HG03175 (cell line): ENCODE results near the gene RAI14.
"Not testable (repeated sequence)": the region's sequence is repeated elsewhere in the genome, so short reads cannot be mapped to it uniquely, and the experiment has no call there.

ENCODE experiments used
- ATAC-seq: cut with Tn5 transposase; IDR thresholded peaks from one replicate; pipeline ENCODE4 v1.9.1; 2021; ENCODE audit warnings: mild to moderate bottlenecking, moderate library complexity; ENCODE audit not compliant: unreplicated experiment

RAI14 gene

DNA sequence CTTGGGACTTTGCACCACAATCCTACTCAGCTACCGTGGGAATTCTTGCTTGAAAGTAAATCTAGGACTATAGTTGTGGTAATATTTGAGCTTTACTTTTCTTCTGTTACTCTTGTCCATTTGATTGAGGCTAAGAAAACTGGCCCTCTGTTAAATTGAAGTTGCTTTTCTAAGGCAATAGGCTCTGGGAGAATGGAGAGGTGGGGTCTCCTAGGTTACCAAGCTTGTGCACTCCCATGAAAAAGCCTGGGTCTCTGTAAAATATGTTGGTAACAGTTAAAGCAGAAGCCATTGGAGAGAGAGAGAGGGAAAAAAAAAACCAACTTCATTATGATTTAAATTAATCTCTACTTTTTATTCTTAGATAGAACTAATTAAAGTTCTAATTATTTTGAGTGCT lies 68.6 kb downstream of the RAI14 start:
- no peak for ATAC-seq

DNA sequence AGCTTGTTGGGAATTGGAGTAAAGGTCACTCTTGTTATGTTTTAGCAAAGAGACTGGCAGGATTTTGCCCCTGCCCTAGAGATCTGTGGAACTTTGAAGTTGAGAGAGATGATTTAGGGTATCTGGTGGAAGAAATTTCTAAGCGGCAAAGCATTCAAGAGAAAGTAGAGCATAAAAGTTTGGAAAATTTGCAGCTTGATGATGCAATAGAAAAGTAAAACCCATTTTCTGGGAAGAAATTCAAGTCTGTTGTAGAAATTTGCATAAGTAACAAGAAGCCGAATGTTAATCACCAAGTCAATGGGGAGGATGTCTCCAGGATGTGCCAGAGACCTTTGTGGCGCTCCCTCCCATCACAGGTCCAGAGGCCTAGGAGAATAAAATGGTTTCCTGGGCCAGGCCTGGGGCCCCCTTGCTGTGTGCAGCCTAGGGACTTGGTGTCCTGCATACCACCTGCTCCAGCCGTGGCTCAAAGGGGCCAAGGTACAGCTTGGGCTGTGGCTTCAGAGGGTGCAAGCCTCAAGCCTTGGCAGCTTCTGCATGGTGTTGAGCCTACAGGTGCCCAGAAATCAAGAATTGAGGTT lies 71.1 kb downstream of the RAI14 start:
- not testable (repeated sequence) for ATAC-seq

DNA sequence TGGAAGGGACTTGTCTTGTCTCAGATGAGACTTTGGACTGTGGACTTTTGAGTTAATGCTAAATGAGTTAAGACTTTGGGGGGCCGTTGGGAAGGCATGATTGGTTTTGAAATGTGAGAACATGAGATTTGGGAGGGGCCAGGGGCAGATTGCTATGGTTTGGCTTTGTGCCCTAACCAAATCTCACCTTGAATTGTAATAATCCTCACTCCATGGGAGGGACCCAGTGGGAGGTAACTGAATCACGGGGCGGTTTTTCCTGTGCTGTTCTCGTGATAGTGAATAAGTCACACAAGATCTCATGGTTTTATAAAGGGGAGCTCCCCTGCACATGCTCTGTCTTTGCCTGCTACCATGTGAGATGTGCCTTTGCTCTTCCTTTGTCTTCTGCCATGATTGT lies 72.1 kb downstream of the RAI14 start:
- ATAC-seq: no peak

GRCh38 chr5:34731435-34732232 lies 75.5 kb downstream of the RAI14 start:
- no peak for ATAC-seq

GRCh38 chr5:34734326-34734725 lies 78.2 kb downstream of the RAI14 start:
- ATAC-seq: no peak

DNA sequence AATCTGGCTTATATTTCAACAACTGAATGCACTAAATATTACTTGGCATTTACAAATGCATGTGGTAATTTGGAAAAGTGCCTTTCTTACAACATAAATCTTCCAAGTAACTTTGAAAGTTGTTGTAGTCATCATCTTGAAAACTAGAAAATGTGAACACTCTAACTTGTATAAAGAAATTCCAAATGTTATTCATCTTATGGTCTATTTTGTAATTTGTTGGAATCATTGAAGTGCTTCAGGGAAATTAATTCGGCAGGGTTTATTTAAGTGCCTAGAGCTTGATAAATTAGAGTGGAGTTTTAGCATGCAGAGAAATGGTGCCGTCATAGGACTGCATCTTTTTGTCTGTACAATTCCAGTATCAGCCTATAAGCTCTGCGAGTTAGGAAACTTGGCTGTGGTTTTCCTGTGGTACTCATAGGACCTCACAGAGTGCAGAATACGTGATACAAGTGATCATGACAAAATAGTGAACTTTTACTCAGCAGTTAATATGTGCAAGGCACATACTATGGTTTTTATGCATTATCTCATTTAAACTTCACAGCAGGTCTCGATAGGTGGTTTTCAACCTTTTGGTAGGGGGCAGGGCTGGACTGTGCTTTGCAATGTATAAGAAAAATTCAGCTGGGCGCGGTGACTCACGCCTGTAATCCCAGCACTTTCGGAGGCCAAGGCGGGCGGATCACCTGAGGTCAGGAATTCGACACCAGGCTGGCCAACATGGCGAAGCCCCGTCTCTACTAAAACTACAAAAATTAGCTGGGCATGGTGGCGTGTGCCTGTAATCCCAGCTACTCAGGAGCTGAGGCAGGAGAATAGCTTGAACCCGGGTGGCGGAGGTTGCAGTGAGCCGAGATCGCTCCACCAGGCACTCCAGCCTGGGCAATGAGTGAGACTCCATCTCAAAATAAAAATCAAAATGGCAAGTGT lies 79.6 kb downstream of the RAI14 start:
- no peak for ATAC-seq

DNA sequence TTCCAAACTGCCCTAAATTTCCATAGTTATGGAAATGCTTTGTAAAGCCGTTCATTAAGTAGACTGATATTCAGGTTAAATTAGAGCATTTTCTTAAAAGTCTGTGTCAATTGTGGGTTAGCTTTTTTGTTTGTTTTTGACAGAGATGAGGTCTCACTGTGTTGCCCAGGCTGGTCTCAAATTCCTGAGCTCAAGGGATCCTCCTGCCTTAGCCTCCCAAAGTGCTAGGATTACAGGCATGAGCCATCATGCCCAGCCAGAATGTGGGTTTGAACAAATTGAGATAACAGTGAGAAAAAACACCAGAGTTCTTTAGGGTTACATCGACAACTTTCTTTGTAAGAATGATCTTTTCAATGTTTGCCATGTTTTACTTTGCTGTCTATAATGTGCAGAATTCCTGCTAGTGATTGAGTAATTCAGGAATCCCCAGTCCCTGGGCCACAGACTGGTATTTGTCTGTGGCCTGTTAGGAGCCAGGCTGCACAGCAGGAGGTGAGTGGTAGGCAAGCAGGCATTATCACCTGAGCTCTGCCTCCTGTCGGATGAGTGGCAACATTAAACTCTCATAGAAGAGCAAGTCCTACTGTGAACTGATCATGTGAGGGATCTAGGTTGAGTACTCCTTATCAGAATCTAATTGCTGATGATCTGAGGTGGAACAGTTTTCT lies 80.5 kb downstream of the RAI14 start:
- no peak for ATAC-seq

DNA sequence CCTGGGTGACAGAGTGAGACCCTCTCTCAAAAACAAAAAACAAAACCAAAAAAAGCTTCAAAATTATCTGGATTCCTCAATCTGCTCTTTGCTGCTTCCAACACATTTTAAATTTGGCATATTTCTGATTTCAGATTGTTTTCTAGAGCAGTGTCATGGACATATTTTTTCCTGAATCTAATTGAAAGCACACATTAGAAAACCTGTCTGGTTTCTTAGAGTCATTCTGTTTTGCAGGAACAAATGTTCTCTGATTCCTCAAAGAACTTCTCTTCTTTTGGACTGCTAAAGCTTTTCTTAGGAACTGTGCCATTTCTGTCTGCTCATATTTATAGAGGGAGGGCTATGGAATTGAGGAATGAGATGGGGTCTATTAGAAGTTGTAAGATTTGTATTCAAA lies 81.6 kb downstream of the RAI14 start:
- ATAC-seq: no peak

- ATAC-seq: no peak
These were observed 82.3 kb downstream of the RAI14 start for GRCh38 chr5:34738381-34738780.

GRCh38 chr5:34740389-34740806 lies 84.3 kb downstream of the RAI14 start:
- ATAC-seq: no peak

DNA sequence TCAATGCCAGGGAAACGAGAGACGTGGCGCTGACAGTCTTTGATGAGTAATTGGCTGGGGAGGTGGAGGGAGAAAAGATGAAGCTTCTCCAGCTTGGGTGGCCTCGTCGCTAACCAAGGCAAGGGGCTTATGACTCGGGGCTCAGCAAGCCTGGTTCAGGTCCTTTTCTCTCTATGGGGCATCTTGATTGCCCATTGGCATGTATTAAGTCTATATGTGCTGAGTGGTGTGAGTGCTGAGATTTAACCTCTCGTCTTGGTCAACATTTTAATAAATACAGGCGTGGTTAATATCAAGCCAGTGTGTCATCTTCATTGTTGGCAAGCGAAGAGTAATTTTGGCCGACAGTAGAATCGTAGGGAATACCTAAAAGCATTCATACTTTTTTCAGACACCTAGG lies 85.9 kb downstream of the RAI14 start:
- ATAC-seq: no peak

DNA sequence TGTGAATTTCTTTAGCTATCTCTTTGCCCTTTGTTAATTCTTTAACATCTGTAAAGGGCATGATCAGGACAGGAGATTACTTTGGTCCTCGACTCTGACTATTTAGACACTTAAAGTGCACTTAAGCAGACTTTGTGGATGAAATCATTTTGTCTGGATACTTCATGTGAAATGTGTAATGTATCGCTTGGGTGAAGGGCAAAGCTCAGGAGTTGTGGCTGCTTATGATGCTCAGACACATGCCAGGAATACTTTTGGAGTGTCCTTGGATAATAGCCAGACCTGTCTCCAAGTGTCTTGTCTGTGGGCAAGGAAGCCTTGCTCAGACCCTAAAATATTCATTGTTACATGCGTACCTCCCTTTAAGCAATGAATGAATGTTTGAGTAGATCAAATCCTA lies 87.8 kb downstream of the RAI14 start:
- no peak for ATAC-seq

DNA sequence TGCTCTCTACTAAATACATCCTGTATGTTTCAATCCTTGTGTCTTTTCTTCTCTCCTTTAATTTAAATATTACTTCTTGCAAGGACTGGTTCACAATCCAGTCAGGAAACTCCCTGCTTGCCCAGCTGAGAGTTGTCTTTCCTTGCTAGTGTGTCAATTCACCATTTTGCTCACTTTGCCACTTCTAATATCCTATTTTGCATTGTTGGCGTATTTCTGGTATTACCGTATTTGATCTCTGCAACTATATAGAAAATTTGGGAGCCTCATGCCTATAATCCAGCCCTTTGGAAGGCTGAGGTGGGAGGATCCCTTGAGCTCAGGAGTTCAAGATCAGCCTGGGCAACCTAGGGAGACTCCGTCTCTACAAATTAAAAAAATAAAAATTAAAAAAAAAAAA lies 92.3 kb downstream of the RAI14 start:
- no peak for ATAC-seq

DNA sequence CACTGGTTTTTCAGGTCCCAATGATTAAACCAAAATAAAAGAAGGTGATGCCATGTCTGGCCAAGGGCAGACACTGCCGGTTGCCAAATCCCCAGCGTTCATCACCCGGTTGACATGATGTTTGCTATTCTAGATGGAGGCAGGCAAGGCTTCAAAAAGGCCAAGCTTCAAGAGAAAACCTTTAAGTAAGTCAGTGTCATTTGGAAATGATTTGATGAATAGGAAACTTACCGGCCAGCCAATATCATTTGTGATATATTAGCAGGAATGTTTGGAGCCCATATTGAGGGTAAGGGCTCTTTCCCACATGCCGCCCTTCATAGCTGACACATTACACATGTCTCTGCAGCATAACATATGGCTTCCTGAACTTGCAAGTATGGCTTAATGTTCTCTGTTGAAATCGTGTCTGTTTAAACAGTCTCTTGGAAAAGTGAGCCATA lies 93.3 kb downstream of the RAI14 start:
- no peak for ATAC-seq

- no peak for ATAC-seq
These were observed 94.1 kb downstream of the RAI14 start for GRCh38 chr5:34750206-34750605.

GRCh38 chr5:34751807-34752736 lies 95.9 kb downstream of the RAI14 start:
- ATAC-seq: no peak

DNA sequence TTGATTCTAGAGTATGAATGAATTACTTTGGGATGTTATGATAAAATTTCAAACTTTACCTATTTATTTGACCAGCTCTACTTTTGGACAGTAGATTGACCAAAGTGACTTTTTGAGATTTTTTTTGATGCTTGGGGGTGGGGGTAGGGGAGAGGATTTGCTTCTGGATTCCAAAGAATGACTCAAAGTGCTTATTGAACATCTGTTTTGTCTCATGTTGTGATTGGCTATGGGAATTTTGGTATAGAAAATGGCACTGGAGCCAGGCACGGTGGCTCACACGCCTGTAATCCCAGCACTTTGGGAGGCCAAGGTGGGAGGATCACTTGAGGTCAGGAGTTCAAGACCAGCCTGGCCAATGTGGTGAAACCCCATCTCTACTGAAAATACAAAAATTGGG lies 97.1 kb downstream of the RAI14 start:
- ATAC-seq: not testable (repeated sequence)

DNA sequence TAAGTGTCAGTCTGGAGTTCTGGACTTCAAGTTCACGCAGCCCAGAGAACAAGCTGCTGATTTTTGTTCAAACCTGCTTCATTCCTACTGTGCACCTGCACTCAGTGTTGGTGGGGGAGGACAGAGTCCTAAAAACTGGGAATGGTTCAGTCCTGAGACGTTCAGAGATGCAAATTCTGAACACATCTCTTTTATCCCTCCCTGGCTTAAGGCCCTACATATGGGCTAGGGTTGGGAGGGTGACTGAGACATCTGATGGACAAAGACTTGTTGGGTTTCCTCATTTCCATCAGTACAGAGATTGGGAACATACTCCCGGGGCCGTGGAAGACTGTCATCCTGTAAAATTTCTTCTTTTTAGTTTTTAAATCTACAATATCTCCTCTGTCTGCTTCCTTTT lies 99.8 kb downstream of the RAI14 start:
- no peak for ATAC-seq

GRCh38 chr5:34756781-34757624 lies 100.9 kb downstream of the RAI14 start:
- no peak for ATAC-seq
